PC-9 (cell line): Measurements from ENCODE around the gene ACSF2. TPM values are rescaled to one million over a fixed set of nuclear protein-coding genes. Genes with fewer than 3 reads are reported as not detected.

Source experiments
- BruUV-seq: library from RNA; stranded (reverse); fragments of 400-500 nt; replicated peaks from 2 replicates; lab custom pipeline; 2021; lab: Mats Ljungman, UMichigan
- CTCF ChIA-PET: fragments of 300-600 bp; sonication (Branson Sonifier 250); formaldehyde crosslinking; loops from one replicate; lab custom pipeline; 2022; ENCODE audit warnings: antibody characterized with exemption; lab: Charles Lee
- POLR2A ChIA-PET: fragments of 300-600 bp; sonication (Branson Sonifier 250); formaldehyde crosslinking; loops from one replicate; lab custom pipeline; 2022; ENCODE audit warnings: antibody characterized with exemption; ENCODE audit not compliant: unreplicated experiment; lab: Charles Lee
- DNase-seq, 2 experiments: peaks; one replicate each; pipeline versions ENCODE4 v3.0.0 to v3.0.0-alpha.2; 2015 to 2022; ENCODE audit warnings: mixed read lengths in 1 of 2
- H2AFZ ChIP-seq: fragments of 200-600 bp; sonication (generic); 2 replicates; pipeline ENCODE4 v1.8.1; 2017; ENCODE audit warnings: antibody characterized with exemption
- H3F3A ChIP-seq: fragments of 200-600 bp; sonication (generic); 2 replicates; pipeline ENCODE4 v1.8.1; 2017; ENCODE audit warnings: antibody characterized with exemption, mild to moderate bottlenecking, low read depth; ENCODE audit not compliant: insufficient read depth
- H3K27ac ChIP-seq: fragments of 200-600 bp; sonication (generic); 2 replicates; pipeline ENCODE4 v1.6.1; 2016; ENCODE audit warnings: mixed run types
- H3K27me3 ChIP-seq: fragments of 200-600 bp; sonication (generic); 2 replicates; pipeline ENCODE4 v1.6.1; 2016; ENCODE audit warnings: low read depth, mixed run types; ENCODE audit not compliant: insufficient read depth
- H3K36me3 ChIP-seq: fragments of 200-600 bp; sonication (generic); 2 replicates; pipeline ENCODE4 v1.6.1; 2016; ENCODE audit warnings: low read depth, mixed run types
- H3K4me1 ChIP-seq: fragments of 200-600 bp; sonication (generic); replicated peaks from 2 replicates; pipeline ENCODE4 v1.6.1; 2016; ENCODE audit warnings: mixed run types; ENCODE audit not compliant: insufficient read depth
- H3K4me2 ChIP-seq: fragments of 200-600 bp; sonication (generic); 2 replicates; pipeline ENCODE4 v1.6.1; 2017; ENCODE audit warnings: mixed run types
- H3K4me3 ChIP-seq: fragments of 200-600 bp; sonication (generic); 2 replicates; pipeline ENCODE4 v1.6.1; 2016; ENCODE audit warnings: mixed run types
- H3K79me2 ChIP-seq: fragments of 200-600 bp; sonication (generic); 2 replicates; pipeline ENCODE4 v1.6.1; 2017; ENCODE audit warnings: low read depth, mixed run types
- H3K9me2 ChIP-seq: fragments of 200-600 bp; sonication (generic); 2 replicates; pipeline ENCODE4 v1.8.1; 2017; ENCODE audit warnings: mild to moderate bottlenecking; ENCODE audit not compliant: insufficient read depth
- H3K9me3 ChIP-seq: fragments of 200-600 bp; sonication (generic); 2 replicates; pipeline ENCODE4 v1.8.1; 2016; ENCODE audit warnings: low read depth; ENCODE audit not compliant: insufficient read depth
- H4K20me1 ChIP-seq: fragments of 200-600 bp; sonication (generic); 2 replicates; pipeline ENCODE4 v1.8.1; 2017; ENCODE audit not compliant: insufficient read depth
- CTCF ChIP-seq: fragments of 200-600 bp; sonication (generic); conservative IDR thresholded peaks from 2 replicates; pipeline ENCODE4 v1.6.1; 2017; ENCODE audit warnings: mixed run types, antibody characterized with exemption, mild to moderate bottlenecking, moderate library complexity
- EZH2 ChIP-seq: fragments of 200-600 bp; sonication (generic); IDR thresholded peaks from 2 replicates; pipeline ENCODE4 v1.8.0; 2017; ENCODE audit warnings: antibody characterized with exemption, low read depth
- intact Hi-C: fragments of 100-400 bp; cut with micrococcal nuclease; formaldehyde crosslinking; loops from one replicate; pipeline ENCODE4 v1.10.0; 2022; ENCODE audit not compliant: unreplicated experiment
- total RNA-seq: library from RNA; stranded (reverse); gene quantifications from 2 replicates; pipeline ENCODE4 v1.2.3, GENCODE V29; 2021

The ACSF2 gene
- total RNA-seq, 1 experiment from 2014 or later = 154 TPM

- no peak overlapping the region for H2AFZ ChIP-seq
- CTCF ChIA-PET = interaction anchor here (0.6 kb wide), 1 partner anchor 11 kb away, joined by 8 read pairs; no protein-coding TSS in a partner anchor
- BruUV-seq = no TSS peak
- H3K36me3 ChIP-seq = no peaks in the 10 kb centered on the region
- no peaks in the 10 kb centered on the region for H4K20me1 ChIP-seq
- H3K9me3 ChIP-seq = no peaks in the 10 kb centered on the region
- H3K27me3 ChIP-seq = no peaks in the 10 kb centered on the region
- no peak overlapping the region for H3K4me3 ChIP-seq
- H3K79me2 ChIP-seq = no peaks in the 10 kb centered on the region
- H3K27ac ChIP-seq = no peak overlapping the region
- POLR2A ChIA-PET = no interaction called here
- intact Hi-C loops = no loop called here
- no peaks in the 10 kb centered on the region for H3F3A ChIP-seq
- no peaks in the 10 kb centered on the region for H3K9me2 ChIP-seq
- no peaks in the 10 kb centered on the region for H3K4me1 ChIP-seq
- no peak overlapping the region for H3K4me2 ChIP-seq
- no peak for DNase-seq
- TF ChIP-seq EZH2 = no peak
- TF ChIP-seq CTCF = no peak
Observed at GRCh38 chr17:50406578-50406977, 19.4 kb upstream of the ACSF2 start.

- Histone ChIP-seq H4K20me1 (no peaks in the 10 kb centered on the region), H3K27me3 (no peaks in the 10 kb centered on the region), H3K4me3 (no peak overlapping the region), H2AFZ (no peak overlapping the region), H3K36me3 (no peaks in the 10 kb centered on the region), H3K79me2 (no peaks in the 10 kb centered on the region), H3K9me2 (no peaks in the 10 kb centered on the region), H3K4me1 (no peaks in the 10 kb centered on the region), H3K27ac (no peak overlapping the region), H3K9me3 (no peaks in the 10 kb centered on the region), H3K4me2 (no peak overlapping the region), H3F3A (no peaks in the 10 kb centered on the region)
- ChIA-PET POLR2A (no interaction called here), CTCF (no interaction called here)
- TF ChIP-seq CTCF (no peak), EZH2 (no peak)
- no peak for DNase-seq
- no TSS peak for BruUV-seq
- intact Hi-C loops = no loop called here
Observed at GRCh38 chr17:50407921-50408320, 18.1 kb upstream of the ACSF2 start.

GRCh38 chr17:50412188-50412732, 13.8 kb upstream of the ACSF2 start:
- no peaks in the 10 kb centered on the region for H4K20me1 ChIP-seq
- no peaks in the 10 kb centered on the region for H3K79me2 ChIP-seq
- H3K27ac ChIP-seq = no peak overlapping the region
- H3F3A ChIP-seq = no peaks in the 10 kb centered on the region
- CTCF ChIA-PET = no interaction called here
- intact Hi-C loops = no loop called here
- no peaks in the 10 kb centered on the region for H3K9me2 ChIP-seq
- H2AFZ ChIP-seq = no peak overlapping the region
- no peaks in the 10 kb centered on the region for H3K27me3 ChIP-seq
- BruUV-seq = no TSS peak
- no peaks in the 10 kb centered on the region for H3K36me3 ChIP-seq
- H3K9me3 ChIP-seq = no peaks in the 10 kb centered on the region
- no peak for DNase-seq
- TF ChIP-seq EZH2 (no peak), CTCF (no peak)
- POLR2A ChIA-PET = interaction anchor here (0.6 kb wide), 2 partner anchors 26 to 738 kb away, joined by 3 to 4 read pairs; no protein-coding TSS in a partner anchor
- H3K4me1 ChIP-seq = no peaks in the 10 kb centered on the region
- H3K4me3 ChIP-seq = no peak overlapping the region
- H3K4me2 ChIP-seq = no peak overlapping the region
